Stimulated activated CD4-positive, alpha-beta T cell treated with anti-CD3 and anti-CD28 coated beads, TNF-alpha, amount 100 ng/mL, for 48 hours (primary cell): ENCODE results near the gene ISL2.

Experiments
- DNase-seq, 3 donors: peaks; one replicate each; pipeline ENCODE4 v3.0.0-alpha.2; 2020; ENCODE audit warnings: low read depth in 3 of 3

ISL2 gene

DNA sequence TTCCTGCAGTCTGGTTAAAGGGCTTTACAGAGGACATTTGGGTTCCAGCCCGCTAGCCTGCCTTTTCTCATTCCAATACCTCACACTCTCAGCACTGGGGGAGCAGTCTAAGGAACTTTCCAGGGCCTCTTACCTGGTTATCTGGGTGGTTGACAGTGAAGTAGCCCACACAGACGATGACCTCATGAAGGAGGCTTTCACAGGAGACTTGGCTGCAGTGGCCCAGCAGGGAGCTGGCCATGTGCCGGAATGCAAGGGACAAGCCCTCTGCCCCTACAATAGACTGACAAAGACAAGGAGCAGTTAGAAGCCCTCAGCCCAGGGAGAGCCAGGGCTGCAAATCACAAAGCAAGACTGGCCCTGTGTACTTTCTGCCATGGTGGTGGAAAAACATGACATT, 39.5 kb downstream of the ISL2 start:
- DNase-seq = no peak

DNA sequence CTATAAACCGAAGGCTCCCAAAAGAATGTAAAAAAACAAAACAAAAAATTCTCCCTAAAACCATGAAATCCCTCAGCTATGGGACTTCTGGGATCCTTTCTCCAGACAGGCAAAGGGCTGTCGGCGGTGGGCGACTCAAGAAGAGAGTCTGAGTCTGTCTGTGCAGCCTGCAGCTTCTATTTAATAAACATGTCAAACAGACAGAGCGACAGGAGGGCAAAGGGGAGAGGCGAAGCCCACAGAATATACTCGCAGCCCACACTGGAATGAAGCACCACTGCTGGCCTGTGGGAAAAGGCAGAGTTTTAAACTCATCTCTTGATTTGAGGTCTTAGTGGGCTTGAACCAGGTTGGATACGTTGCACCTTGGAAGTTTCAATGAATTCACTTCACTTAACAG, 40.2 kb downstream of the ISL2 start:
- no peak for DNase-seq

DNA sequence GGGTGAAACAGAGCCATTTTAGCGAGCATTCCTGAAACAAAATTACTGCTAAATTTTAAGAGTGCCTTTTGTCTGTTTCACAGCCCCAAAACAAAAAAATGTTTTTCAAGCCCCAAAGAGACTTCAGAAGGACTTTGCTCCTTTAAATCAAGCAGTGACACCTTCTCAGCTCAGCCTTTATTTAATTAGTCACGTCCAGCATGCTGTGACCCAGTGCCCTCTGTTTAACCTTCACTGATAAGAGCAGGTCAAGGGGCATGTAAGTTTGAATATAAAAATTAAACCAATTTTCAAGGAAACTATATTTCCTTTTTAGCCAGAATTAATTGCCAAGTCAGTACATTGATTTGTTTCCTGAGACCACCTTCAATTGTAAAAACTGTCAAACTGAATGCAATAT, 40.6 kb downstream of the ISL2 start:
- DNase-seq = no peak

DNA sequence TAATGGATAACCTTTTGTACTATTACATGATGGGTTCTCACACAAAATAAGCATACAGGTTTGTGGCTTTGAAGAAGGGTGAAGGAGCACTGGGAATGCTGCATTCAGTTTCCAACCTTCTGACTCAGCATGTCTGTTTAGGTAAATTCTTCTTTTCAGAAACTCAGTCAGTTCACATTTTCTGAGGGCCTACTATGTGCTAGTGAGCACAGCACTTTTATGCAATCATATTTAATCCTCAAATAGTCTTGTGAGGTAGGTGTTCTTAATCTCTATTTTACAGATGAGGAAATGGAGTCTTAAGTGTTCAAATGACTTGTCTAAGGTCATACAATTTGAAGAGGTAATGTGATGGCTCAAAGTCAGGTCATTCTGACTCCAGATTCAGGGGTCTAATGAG, 41.2 kb downstream of the ISL2 start:
- DNase-seq = no peak

DNA sequence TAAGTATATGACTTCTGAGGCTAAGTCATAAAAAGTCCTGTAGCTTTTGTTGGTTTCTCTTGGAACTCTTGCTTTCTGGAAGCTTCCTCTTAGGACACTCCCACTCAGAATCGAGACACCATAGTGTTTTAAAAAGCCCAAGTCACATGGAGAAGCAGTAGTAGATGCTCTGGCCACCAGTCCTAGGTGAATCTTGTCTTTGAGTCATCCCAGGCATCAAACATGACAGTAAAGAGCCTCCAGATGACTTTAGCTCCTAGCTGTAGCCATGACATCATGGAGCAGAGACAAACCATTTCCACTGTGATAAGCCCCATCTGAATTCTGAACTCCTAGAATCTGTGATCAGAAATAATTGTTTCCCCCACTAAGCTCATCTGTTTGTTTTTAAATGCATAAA, 42.1 kb downstream of the ISL2 start:
- DNase-seq = no peak

DNA sequence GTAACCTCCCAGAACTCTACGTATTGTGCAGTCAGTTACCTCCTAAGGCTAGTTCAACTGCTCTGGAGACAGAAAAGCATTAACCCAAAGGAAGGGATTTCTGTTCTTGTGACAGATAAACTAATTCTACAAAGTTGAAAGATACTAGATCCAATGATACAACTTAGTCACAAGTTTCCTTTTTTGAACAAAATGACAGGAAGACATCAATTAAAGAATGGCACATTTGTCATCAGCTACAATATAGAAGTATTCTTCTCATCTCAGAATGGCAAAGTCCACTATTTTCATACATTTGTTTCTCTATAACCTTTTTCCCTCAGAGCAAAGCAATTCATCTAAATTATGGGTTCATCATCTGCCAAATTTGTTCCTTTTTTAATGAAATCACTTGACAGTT, 43.7 kb downstream of the ISL2 start:
- no peak for DNase-seq

DNA sequence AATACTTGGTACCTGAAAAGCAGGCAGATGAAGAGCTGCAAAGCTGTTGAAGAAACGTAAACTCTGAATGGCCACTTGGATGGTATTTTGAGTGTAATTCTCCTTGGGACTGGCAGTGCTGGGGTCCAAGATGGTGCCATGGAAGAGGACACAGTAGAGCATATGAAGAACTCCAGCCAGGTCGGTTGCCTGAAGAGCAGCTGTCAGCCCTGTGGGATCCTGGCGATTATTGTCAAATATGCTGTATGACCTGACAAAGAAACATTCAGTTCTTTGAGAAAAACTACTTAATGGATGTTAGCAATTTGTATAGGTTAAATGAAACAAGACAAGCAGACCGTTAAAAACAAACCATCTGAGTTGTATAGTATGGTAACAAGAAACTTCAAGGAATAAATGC, 44.8 kb downstream of the ISL2 start:
- DNase-seq = no peak

DNA sequence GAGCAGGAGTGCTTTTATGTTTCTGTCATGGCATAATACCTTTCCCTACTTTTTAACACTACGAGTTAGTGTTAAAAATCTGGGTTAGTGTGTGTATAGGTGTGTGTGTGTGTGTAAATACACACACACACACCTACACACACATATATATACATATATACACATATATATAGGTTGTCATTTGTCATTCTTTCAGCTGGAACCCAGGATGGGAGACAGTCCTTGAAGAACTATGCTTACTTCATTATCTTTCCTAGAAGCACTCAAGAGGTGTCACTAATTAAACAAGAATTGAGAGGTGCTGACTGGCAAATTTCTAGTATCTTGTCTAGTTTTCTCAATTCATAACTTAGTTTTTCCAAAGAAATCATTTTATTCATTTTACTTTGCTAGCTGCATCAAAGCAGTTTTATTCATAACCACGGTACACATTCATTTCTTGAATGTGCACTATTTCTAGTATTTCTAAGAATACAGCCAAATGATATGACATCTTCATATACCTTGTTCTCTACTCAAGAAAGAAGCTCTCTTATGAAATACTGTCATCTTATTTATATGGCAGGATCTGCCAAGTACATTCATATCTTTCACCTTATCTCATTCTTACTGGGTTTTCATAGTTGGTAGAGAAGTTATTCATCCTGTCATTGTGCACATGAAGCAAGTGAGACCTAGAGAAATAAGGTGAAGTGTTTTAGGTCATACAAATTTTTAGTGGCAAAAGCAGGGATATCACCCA, 46.6 kb downstream of the ISL2 start:
- no peak for DNase-seq

DNA sequence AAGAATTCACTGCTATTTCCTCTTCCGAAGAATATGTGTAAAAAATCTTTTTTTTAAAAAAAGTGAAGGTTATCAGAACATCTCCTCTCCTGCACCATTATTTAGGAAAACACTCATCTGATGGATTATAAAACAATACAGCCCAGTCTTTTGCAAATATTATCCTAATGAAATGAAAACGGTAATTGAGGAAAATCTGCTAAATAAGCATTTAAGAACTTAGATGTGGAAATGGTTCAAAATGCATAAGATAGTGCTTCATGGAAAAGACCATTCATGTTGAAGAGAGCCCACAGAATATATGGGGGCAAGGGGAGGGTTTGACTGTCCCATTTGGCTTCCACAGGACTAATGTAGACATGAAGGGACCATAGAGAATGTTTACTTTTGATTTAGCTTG, 47.8 kb downstream of the ISL2 start:
- DNase-seq = no peak

DNA sequence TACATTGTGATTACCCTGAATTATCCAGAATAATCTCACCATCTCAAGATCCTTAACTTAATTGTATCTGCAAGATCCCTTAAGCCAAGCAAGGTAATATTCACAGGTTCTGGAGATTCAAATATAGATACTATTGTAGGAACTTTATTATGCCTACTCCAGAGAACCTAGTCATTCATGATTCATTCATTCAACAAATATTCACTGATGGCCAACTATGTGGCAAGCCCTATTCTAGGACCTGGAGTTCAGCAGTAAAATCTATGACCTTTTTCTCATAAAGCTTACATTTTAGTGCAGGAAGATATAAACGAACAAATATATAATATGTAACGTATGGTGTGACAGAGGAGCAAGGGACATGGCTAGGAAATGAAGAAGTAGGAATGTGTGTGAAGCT, 49.6 kb downstream of the ISL2 start:
- DNase-seq = no peak

DNA sequence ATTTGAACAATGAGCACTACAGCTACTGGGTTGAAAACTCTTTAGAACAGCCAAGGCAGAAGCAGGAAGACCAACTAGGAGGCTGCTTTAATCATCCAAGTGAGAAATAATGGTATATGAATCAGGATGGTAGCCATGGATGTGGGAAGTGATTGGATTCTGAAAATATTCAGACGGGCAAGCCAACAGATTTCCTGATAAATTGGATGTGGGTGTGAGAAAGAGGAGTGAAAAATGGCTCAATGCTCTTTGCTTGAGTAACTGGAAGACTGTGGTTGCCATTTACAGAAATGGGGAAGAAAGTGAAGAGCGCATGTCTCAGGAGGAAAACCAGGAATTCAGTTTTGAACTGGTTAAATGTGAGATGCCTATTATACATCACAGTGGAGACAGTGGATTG, 50.4 kb downstream of the ISL2 start:
- no peak for DNase-seq

DNA sequence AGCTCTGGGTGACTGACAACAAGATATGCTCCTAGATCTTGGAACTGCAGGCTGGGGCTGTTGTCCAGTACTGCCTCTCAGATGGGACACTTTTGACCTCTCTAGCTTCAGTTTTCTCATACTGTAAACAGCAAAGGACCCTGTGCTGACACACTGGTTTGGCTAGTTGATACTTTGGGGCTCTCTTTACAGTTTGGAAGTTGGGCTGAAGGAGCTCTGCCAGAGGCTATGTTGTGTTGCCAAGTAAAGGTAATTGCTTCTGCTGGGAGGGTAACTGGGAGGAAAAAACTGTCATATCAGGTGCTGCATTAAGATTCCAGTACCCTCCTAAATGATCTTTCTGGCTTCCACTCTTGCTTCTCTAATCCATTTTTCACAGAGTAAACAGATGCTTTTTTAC, 54.0 kb downstream of the ISL2 start:
- no peak for DNase-seq

DNA sequence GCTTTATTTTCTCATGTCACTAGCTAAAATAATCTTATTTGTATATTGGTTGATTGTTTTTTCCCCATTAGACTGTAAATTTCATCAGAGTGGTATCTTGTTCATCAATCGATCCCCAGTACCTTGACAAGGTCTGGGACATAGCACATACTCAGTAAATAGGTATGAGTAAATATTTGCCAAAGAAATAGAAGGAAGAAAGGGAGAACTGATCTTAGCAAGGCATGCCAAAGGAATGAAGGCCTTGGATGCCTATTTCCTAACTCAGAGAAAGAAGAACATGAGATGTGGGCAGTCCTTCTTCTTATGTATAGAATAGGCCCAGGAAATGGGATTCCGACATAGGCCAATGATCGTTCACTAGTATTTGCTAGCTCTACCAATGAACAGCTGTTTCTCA, 54.7 kb downstream of the ISL2 start:
- no peak for DNase-seq

DNA sequence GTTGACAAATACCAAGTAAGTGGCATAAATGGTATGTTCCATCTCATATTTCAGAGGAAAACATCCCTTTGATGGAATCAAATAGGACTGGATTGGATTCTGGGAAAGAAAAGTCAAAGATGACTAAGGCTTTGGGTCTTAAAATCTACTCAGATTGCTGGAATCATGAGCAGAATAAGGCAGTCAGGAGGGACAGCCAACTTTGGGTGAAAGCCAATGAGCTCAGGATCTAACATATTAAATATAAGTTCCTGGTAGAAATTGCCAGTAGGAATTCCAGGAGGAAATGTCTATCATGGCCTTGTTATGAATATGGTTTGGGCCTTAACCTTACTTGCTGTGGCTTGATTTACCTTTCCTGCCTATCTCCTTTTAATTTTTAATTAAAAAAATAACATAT, 55.3 kb downstream of the ISL2 start:
- DNase-seq = no peak
